RWPE2 (cell line): ENCODE results near the gene TRPM2.

Experiments used
- ATAC-seq: fragments of 200-7000 bp; cut with Tn5 transposase; 3 replicates; pipeline ENCODE4 v1.9.1; 2021; ENCODE audit warnings: low read depth
- DNase-seq: peaks from one replicate; pipeline ENCODE4 v3.0.0-alpha.2; 2020; ENCODE audit warnings: low spot score
- H3K27ac ChIP-seq: fragments of 450-650 bp; 2 replicates; pipeline ENCODE4 v1.5.1; 2017; ENCODE audit warnings: mild to moderate bottlenecking; ENCODE audit not compliant: poor library complexity, severe bottlenecking
- H3K27me3 ChIP-seq: fragments of 250-450 bp; sonication (Bioruptor Pico); 2 replicates; pipeline ENCODE4 v1.5.1; 2021; ENCODE audit warnings: mild to moderate bottlenecking, moderate library complexity; ENCODE audit not compliant: insufficient read depth, poor library complexity, severe bottlenecking
- H3K36me3 ChIP-seq: fragments of 250-450 bp; sonication (Bioruptor Pico); 2 replicates; pipeline ENCODE4 v1.5.1; 2020; ENCODE audit warnings: low read depth, mild to moderate bottlenecking, moderate library complexity
- H3K4me1 ChIP-seq: fragments of 250-450 bp; sonication (Bioruptor Pico); 2 replicates; pipeline ENCODE4 v1.5.1; 2021; ENCODE audit warnings: mild to moderate bottlenecking, moderate library complexity; ENCODE audit not compliant: insufficient read depth, poor library complexity, severe bottlenecking
- H3K4me3 ChIP-seq: fragments of 250-450 bp; sonication (Bioruptor Pico); 2 replicates; pipeline ENCODE4 v1.5.1; 2021; ENCODE audit warnings: mild to moderate bottlenecking, moderate library complexity; ENCODE audit not compliant: severe bottlenecking
- H3K9me3 ChIP-seq: fragments of 250-450 bp; sonication (Bioruptor Pico); 2 replicates; pipeline ENCODE4 v1.5.1; 2021; ENCODE audit warnings: mild to moderate bottlenecking, moderate library complexity; ENCODE audit not compliant: severe bottlenecking
- CTCF ChIP-seq: fragments of 450-650 bp; IDR thresholded peaks from one replicate; pipeline ENCODE4 v1.5.1; 2017; ENCODE audit warnings: mild to moderate bottlenecking, moderate library complexity; ENCODE audit not compliant: poor library complexity, severe bottlenecking

Gene TRPM2

GRCh38 chr21:44484498-44485253 is 131.3 kb downstream of the TRPM2 start:
- no peaks in the 10 kb centered on the region for H3K4me1 ChIP-seq
- no peaks in the 10 kb centered on the region for H3K36me3 ChIP-seq
- H3K4me3 ChIP-seq: no peak overlapping the region
- no peak for DNase-seq
- no peak overlapping the region for H3K27ac ChIP-seq
- H3K9me3 ChIP-seq: no peaks in the 10 kb centered on the region
- no peak for ATAC-seq
- TF ChIP-seq CTCF: no peak
- H3K27me3 ChIP-seq: no peaks in the 10 kb centered on the region

- no peak overlapping the region for H3K4me3 ChIP-seq
- H3K9me3 ChIP-seq: no peaks in the 10 kb centered on the region
- H3K27me3 ChIP-seq: no peaks in the 10 kb centered on the region
- H3K36me3 ChIP-seq: no peaks in the 10 kb centered on the region
- H3K4me1 ChIP-seq: no peaks in the 10 kb centered on the region
- ATAC-seq: no peak
- DNase-seq: no peak
- no peak overlapping the region for H3K27ac ChIP-seq
- no peak for TF ChIP-seq CTCF
Observed at GRCh38 chr21:44485254-44485793, 131.9 kb downstream of the TRPM2 start.

- Histone ChIP-seq H3K4me1 (no peaks in the 10 kb centered on the region), H3K9me3 (no peaks in the 10 kb centered on the region), H3K4me3 (no peak overlapping the region), H3K27ac (no peak overlapping the region), H3K36me3 (no peaks in the 10 kb centered on the region), H3K27me3 (no peaks in the 10 kb centered on the region)
- ATAC-seq (no peak), DNase-seq (no peak)
- TF ChIP-seq CTCF: no peak
Observed at GRCh38 chr21:44485796-44486195, 132.4 kb downstream of the TRPM2 start.

- H3K27ac ChIP-seq: no peak overlapping the region
- H3K4me3 ChIP-seq: no peak overlapping the region
Observed at GRCh38 chr21:44486302-44486701, 132.9 kb downstream of the TRPM2 start.

More at GRCh38 chr21:44486302-44486701, 132.9 kb downstream of the TRPM2 start:
- Histone ChIP-seq H3K4me1 (no peaks in the 10 kb centered on the region), H3K9me3 (no peaks in the 10 kb centered on the region), H3K27me3 (no peaks in the 10 kb centered on the region), H3K36me3 (no peaks in the 10 kb centered on the region)
- no peak for TF ChIP-seq CTCF
- ATAC-seq (no peak), DNase-seq (no peak)
